GM18508 (cell line): ENCODE data around the gene CLEC16A.

Experiments
- ATAC-seq: cut with Tn5 transposase; IDR thresholded peaks from one replicate; pipeline ENCODE4 v1.9.1; 2021; ENCODE audit warnings: moderate number of reproducible peaks; ENCODE audit not compliant: insufficient read depth, unreplicated experiment

The CLEC16A gene

GRCh38 chr16:11032000-11032921 is 87.9 kb downstream of the CLEC16A start:
- ATAC-seq = no peak

GRCh38 chr16:11032922-11033291 is 88.5 kb downstream of the CLEC16A start:
- ATAC-seq = no peak

- no peak for ATAC-seq
These were observed 89.5 kb downstream of the CLEC16A start for GRCh38 chr16:11033629-11034420.

GRCh38 chr16:11034481-11034931 is 90.1 kb downstream of the CLEC16A start:
- ATAC-seq = no peak

GRCh38 chr16:11035096-11035495 is 90.7 kb downstream of the CLEC16A start:
- no peak for ATAC-seq

GRCh38 chr16:11036040-11036439 is 91.7 kb downstream of the CLEC16A start:
- ATAC-seq = no peak

- ATAC-seq = no peak
These were observed 92.6 kb downstream of the CLEC16A start for GRCh38 chr16:11036868-11037410.

GRCh38 chr16:11038305-11038704 is 93.9 kb downstream of the CLEC16A start:
- no peak for ATAC-seq

- ATAC-seq = no peak
These were observed 94.4 kb downstream of the CLEC16A start for GRCh38 chr16:11038777-11039176.

GRCh38 chr16:11039726-11040125 is 95.4 kb downstream of the CLEC16A start:
- no peak for ATAC-seq

GRCh38 chr16:11042191-11042590 is 97.8 kb downstream of the CLEC16A start:
- no peak for ATAC-seq

GRCh38 chr16:11045441-11045840 is 101.1 kb downstream of the CLEC16A start:
- no peak for ATAC-seq

- no peak for ATAC-seq
These were observed 101.5 kb downstream of the CLEC16A start for GRCh38 chr16:11045846-11046245.

GRCh38 chr16:11046382-11046931 is 102.1 kb downstream of the CLEC16A start:
- ATAC-seq = no peak

- no peak for ATAC-seq
These were observed 102.7 kb downstream of the CLEC16A start for GRCh38 chr16:11047057-11047456.

- no peak for ATAC-seq
These were observed 103.8 kb downstream of the CLEC16A start for GRCh38 chr16:11047939-11048800.

GRCh38 chr16:11049396-11050059 is 105.2 kb downstream of the CLEC16A start:
- ATAC-seq = no peak

- ATAC-seq = no peak
These were observed 106.2 kb downstream of the CLEC16A start for GRCh38 chr16:11050536-11050935.

GRCh38 chr16:11050944-11051343 is 106.6 kb downstream of the CLEC16A start:
- ATAC-seq = no peak
